GM18951 (cell line): ENCODE measurements around the gene MAGEA2.
"Not testable (repeated sequence)": the region's sequence is repeated elsewhere in the genome, so short reads cannot be mapped to it uniquely, and the experiment has no call there.

ENCODE experiments used
- POLR2A ChIP-seq: IDR thresholded peaks from 4 replicates; pipeline ENCODE4 v1.6.1; 2011; ENCODE audit warnings: mild to moderate bottlenecking; ENCODE audit not compliant: insufficient read length, insufficient read depth; ENCODE audit errors: extremely low read depth
- in situ Hi-C: fragments of 300-500 bp; cut with MboI; formaldehyde crosslinking; loops from one replicate; pipeline ENCODE4 v1.12.0; 2022; ENCODE audit warnings: low sequenced_read_pairs, mixed read lengths, inconsistent platforms; ENCODE audit not compliant: unreplicated experiment

MAGEA2 gene

GRCh38 chrX:152753686-152754650, at the start of gene MAGEA2:
Gene MAGEA2, minus strand, starts transcription at chrX:152753842. Its CDS starts 2,479 bp downstream, at chrX:152751363.
- in situ Hi-C loops: not testable (repeated sequence)

GRCh38 chrX:152798945-152799344, 45.3 kb upstream of the MAGEA2 start:
- no peak for TF ChIP-seq POLR2A
- in situ Hi-C loops: no loop called here

GRCh38 chrX:152787062-152787461, 33.4 kb upstream of the MAGEA2 start:
- in situ Hi-C loops: not testable (repeated sequence)

GRCh38 chrX:152769549-152770289, 16.1 kb upstream of the MAGEA2 start, which contains the start of gene MAGEA6:
Gene MAGEA6, minus strand, starts transcription at chrX:152769689. Its CDS starts 2,039 bp downstream, at chrX:152767650.
- in situ Hi-C loops: loop anchor here (5.0 kb wide), 1 partner anchor 67 kb away; no protein-coding TSS in a partner anchor

GRCh38 chrX:152766562-152766961, 12.9 kb upstream of the MAGEA2 start:
- in situ Hi-C loops: loop anchor here (5.0 kb wide), 1 partner anchor 64 kb away; no protein-coding TSS in a partner anchor

- in situ Hi-C loops: not testable (repeated sequence)
These were observed 7.9 kb upstream of the MAGEA2 start for GRCh38 chrX:152761582-152761981.

GRCh38 chrX:152759544-152759943, 5.9 kb upstream of the MAGEA2 start:
- in situ Hi-C loops: not testable (repeated sequence)

GRCh38 chrX:152758918-152759317, 5.3 kb upstream of the MAGEA2 start, which contains the start of gene CSAG3:
Gene CSAG3, plus strand, starts transcription at chrX:152759218.
- in situ Hi-C loops: not testable (repeated sequence)

- in situ Hi-C loops: not testable (repeated sequence)
These were observed 1.2 kb upstream of the MAGEA2 start for GRCh38 chrX:152754871-152755270.

- in situ Hi-C loops: no loop called here
- TF ChIP-seq POLR2A: no peak
These were observed 15.1 kb downstream of the MAGEA2 start for GRCh38 chrX:152738560-152738959.

GRCh38 chrX:152736528-152736927, 17.1 kb downstream of the MAGEA2 start:
- in situ Hi-C loops: not testable (repeated sequence)

- in situ Hi-C loops: no loop called here
- TF ChIP-seq POLR2A: no peak
These were observed 17.7 kb downstream of the MAGEA2 start for GRCh38 chrX:152735860-152736511.

- in situ Hi-C loops: no loop called here
- TF ChIP-seq POLR2A: no peak
These were observed 18.5 kb downstream of the MAGEA2 start for GRCh38 chrX:152735101-152735500.

GRCh38 chrX:152734143-152734858, 19.3 kb downstream of the MAGEA2 start:
- in situ Hi-C loops: not testable (repeated sequence)
